Inferior parietal cortex (tissue), 1 donor: ENCODE results near the gene ABCD1.
A peak's percentile ranks its signal among the peaks of the same experiment; 100 is the strongest.
"Not testable (repeated sequence)": the region's sequence is repeated elsewhere in the genome, so short reads cannot be mapped to it uniquely, and the experiment has no call there.

Source experiments
- DNase-seq: peaks from one replicate; pipeline ENCODE4 v3.0.0-alpha.2; 2016; ENCODE audit errors: extremely low spot score

Gene ABCD1

DNA sequence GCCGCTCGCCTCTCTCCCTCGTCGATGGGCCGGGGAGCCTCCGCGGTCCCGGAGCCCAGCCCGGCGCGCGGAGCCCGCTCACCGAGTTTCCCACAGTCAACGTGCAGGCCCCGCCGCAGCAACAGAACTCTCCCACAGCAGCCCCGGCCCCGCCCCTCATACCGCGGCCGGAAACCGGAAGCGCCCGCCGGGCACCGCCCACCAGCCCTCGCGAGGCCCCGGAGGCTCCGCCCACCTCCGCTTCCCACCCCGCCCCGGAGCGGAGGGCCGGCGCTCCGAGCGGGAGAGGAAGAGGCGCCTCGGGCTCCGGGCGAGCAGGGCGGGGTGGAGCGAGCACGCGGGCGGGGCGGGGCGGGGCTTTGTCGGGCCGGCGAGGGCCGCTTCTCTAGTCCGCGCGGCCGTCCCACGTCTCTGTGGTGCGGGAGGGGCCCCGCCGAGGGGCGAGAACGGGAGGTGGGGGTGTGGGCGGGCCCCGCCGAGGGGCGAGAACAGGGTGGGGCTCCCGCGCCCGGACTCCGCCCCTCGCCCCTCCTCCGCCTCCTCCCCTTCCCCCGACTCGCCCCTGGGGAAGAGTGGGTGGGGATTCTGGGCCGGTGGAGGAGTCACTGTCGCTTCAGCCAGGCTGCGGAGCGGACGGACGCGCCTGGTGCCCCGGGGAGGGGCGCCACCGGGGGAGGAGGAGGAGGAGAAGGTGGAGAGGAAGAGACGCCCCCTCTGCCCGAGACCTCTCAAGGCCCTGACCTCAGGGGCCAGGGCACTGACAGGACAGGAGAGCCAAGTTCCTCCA, at the start of gene ABCD1, which contains the start of gene BCAP31:
Gene ABCD1 (plus strand): TSS at position 605 of the 787 bp plus-strand sequence. CDS start 411 bp downstream, outside the sequence.
Gene BCAP31 (minus strand): TSS at position 136 of the 787 bp plus-strand sequence. CDS start 1,143 bp downstream, outside the sequence.
- DNase-seq = peak; percentile 73

DNA sequence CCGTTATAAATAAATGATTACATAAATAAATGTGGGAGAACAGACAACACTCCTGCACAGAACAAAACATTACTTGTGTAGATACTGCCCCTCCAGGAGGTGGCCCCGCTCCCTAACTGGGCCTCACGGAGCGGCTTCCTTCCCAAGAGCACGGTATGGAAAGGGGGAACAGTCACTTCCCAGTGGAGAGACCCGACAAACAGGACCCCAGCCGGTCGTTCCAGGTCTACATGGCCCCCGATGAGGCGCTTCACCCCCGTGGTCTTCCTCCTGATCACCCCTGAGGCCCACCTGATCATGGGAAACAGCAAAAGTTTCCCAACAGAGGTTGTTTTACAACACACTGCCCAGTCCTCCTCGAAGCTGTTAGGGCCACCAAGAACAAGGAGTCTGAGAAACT, 43.5 kb upstream of the ABCD1 start:
- DNase-seq = no peak

DNA sequence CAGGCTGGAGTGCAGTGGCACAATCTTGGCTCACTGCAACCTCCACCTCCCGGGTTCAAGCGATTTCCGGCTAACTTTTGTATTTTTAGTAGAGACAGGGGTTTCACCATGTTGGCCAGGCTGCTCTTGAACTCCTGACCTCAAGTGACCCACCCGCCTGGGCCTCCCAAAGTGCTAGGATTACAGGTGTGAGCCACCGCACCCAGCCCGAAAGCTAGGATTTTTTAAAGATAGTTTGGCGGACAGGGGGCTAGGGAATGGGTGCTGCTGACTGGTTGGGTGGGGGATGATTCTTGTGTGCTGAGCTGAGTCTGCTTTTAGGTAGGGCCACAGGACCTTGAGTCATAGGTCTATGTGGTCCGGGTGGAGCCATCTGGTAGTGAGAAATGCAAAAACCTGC, 41.2 kb upstream of the ABCD1 start:
- not testable (repeated sequence) for DNase-seq

DNA sequence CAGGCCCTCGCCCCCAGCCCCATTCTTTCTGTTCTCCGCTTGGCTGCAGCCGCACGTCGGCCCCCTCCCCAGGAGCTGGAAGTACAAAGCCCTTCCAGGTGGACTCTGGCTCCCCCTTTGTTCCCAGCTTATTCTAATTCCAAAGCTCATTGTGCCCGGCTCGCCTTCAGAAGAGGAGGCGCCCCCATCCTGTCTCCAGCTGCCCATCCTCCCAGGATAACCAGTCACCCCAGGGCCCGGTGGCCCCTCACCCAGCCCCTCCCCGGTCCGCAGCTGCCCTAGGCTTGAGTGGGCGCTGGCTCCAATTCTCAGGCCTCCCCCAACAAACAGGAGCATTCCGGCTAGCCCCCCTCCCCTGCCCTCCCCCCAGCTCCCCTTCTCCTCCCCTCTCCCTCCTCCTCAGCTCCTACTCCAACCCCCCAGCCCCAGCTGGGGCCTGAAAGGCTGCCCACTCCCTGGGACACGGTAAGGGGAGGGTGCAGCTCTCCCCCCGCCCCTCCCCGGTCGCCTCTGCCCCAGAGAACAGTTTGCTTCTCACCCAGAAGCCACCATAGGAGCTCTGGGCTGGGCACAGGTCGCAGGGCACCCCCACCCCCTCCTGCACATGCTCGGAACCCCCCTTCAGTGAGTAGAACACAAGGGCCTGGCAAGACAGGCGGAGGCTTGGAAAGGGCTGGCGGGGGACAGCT, 40.0 kb upstream of the ABCD1 start:
- DNase-seq = no peak

DNA sequence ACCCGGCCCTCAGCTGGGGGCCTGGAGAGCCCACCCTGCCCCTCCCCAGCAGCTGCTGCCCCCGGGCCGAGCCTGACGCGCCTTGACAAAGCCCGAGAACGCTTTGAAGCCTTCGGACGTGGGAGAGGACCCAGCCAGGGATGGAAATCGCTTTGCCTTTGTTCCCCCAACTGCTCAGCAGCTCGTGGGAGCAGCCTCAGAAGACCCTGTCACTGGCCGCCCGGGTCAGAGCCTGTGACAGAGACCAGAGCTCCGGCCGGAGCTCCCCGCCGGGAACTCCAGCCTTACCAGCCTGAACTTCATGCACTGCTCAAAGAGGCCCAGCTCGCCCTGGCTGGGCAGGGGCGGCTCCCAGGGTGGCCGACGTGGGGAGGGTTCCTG, 39.5 kb upstream of the ABCD1 start:
- no peak for DNase-seq

DNA sequence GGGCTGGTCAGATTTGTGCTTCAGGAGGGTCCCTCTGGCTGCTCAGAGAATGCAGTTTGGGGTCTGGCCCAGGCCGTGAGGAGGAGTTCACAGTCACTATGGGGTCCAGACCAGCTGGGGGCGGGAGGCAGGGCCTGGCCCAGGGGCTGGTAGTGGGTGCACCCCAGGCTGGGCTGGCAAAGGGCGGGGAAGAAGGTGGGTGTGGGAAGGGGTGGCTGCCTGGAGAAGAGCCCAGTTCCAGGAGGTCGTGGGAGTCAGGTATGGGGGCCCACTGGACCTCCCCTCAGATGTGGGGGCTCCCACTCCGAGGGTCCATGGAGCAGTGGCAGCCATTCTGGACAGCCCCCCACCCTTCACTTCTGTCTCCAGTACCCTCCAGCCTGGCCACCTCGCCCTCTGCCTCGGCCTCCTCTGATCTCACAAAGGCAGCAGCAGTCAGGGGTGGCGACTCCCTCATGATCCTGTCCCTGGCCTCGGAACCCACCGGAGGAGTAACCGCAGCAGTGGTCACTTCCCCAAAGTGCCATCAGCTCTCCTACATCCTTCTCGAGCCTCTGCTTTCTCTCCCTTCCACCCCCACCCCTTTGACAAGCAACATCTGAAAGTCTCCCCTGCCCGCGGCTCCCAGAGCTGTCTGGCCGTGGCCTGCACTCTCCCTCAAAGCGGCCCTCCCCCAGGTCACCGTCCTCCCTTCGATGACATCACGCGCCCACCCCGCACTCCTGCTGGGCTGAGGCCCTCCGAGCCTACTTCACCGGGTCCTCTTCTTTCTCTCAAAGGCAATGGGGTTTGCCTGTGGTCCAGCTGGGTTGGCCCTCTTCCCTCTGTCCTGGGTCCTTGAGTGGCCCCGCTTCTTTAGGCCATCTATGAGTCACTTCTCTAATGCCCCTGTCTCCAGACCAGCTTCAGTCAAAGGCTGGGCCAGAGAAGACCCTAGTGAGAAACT, 38.6 kb upstream of the ABCD1 start:
- no peak for DNase-seq

DNA sequence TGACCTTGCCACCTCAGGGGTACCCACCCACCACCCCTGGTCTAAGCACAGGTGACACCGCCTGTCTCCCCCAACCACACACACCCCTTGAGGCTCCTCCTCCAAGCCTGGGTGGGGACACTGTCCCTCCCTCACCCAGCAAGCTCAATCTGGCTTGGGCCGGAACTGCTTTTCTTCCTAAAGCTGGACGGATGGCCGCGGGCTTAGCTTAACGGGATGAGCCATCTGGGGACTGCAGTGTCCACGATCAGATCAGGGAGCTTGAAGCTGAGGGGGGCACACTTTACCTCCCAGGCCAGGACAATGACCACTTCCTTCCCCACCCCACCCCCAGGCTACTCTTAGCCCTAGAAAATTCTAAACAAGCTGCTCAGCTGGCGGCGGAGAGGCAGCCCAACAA, 37.9 kb upstream of the ABCD1 start:
- DNase-seq = no peak

DNA sequence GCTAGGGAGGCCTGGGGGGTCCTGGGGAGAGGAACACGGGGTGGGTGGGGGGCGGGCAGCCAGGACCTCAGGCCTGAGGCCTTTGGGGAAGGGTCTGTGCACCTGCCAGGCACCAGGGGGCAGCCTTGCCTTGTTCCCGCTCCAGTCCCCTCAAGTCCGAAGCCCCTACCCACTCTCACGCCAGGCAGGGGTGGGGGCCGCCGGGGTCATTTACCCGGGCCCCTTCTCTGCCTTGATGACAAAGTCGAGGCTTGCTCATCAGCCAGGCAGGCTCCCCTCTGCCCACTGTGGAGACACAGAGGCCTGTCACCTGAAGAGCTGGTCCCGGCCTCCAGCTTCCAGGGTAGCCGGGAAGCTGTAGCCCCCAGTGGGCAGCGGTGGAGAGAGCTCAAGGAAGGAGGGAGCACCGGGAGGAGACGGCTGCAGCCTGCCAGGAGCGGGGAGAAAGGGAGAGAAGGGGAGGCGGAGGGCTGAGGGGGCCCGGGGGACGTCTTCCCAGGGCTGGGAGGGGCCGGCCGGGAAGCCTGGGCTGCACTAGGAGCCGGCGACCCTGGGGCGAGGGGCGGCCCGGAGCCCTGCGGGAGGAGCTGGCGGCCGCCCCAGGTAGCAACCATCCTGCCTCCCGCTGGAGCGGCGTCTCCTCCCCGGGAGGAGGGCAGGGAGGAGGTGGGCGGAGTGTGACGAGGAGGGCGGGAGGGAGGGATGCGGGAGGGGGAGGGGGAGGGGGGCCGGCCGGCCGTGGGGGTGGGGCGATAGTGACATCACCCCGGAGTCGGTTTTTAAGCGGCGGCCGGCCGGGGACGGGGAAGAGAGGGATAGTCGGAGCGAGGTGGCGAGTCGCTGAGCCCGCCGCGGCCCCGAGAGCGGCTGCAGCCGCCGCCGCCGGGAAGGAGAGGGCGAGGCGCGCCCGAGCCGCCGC, 37.3 kb upstream of the ABCD1 start, which contains the start of gene SLC6A8:
Gene SLC6A8 (plus strand): TSS at position 806 of the 919 bp plus-strand sequence. CDS start 649 bp downstream, outside the sequence.
- peak; percentile 53 for DNase-seq

DNA sequence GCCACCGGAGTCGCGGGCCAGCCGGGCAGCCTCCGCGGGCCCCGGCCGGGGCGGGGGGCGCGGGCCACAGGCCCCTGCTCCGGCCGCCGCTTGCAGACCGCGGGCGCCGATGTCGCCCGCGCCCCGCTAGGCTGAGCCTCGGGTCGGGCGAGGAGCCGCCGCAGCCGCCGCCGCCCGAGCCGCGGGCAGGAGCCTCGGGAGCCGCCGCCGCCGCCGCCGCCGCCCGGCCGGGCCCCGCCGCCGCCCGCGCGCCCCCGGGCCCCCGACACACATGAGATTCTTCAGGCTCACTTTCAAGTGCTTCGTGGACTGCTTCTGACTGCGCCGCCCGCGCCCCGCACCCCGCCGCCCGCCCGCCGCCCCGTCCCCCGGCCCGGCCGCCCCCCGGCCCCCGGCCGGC, 36.6 kb upstream of the ABCD1 start:
- no peak for DNase-seq

DNA sequence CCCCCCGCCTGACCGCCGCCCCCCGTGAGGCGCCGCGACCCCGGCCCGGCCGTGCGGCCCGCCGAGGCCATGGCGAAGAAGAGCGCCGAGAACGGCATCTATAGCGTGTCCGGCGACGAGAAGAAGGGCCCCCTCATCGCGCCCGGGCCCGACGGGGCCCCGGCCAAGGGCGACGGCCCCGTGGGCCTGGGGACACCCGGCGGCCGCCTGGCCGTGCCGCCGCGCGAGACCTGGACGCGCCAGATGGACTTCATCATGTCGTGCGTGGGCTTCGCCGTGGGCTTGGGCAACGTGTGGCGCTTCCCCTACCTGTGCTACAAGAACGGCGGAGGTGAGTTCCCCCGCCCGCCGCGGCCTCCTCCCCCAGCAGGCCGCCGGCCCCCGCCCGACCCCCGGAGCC, 36.1 kb upstream of the ABCD1 start:
- DNase-seq = no peak

DNA sequence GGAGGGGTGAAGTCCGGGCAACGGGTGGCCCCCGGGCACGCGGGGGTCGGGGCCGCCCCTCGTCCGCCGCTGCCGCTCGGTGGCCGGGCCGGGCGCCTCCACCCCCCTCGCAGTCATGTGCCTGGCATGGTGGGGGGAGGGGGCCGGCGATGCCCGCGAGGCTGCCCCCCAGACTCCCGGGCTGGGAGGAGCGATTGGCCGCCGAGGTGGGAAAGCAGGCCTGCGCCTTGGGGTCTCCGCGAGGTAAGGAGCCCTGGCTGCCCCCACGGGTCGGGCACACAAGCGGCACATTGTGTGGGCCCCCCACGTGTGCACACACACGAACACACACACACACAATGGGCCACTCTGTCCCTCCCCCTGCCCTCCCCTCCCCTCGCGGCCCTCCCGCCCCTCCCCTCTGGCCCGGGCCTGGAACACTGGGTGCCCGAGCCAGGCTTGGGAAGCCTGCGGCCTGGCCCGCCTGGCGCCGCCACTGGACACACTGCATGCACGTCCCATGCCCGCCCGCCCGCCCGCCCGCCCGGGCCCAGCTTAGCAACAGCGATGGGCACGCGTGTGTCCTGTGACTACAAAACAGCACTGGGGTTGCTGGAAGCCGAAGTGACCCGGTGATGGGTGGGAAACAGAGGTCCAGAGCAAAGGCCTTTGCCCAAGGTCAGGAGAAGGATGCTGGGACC, 35.6 kb upstream of the ABCD1 start:
- DNase-seq = no peak

DNA sequence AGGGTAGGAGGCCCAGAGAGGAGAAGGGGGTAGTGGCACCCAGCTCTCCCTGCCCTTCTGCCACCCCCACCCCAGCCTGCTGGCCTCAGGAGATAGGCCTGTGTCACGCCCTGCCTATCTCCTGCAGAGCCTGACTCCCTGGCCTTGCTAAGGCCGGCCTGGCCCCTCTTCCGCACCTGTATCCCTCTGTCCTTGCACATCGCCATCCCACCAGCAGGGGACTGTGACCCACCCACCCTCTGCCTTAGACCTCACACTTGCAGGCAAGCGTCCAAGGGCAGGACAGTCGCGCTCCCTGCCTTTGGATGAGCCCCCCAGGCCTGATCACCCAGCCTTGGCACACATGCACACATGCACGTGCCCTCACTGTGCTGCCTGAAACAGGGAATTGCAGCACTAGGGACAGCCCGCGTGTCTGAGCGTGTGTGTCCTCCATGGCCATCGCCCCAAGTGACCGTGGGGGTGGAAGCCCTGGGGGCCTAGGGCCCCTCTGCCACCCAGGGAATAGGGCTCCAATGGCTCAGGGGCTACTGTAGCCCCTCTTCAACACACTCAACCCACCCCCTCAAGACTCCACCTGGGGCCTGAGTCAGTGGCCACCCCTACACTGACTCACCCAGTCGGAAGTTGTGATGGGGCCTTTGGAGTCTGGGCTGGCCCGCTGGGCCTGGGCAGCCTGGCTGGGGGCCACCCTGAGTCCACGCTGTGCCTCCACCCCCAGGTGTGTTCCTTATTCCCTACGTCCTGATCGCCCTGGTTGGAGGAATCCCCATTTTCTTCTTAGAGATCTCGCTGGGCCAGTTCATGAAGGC, 34.8 kb upstream of the ABCD1 start:
- DNase-seq = no peak

DNA sequence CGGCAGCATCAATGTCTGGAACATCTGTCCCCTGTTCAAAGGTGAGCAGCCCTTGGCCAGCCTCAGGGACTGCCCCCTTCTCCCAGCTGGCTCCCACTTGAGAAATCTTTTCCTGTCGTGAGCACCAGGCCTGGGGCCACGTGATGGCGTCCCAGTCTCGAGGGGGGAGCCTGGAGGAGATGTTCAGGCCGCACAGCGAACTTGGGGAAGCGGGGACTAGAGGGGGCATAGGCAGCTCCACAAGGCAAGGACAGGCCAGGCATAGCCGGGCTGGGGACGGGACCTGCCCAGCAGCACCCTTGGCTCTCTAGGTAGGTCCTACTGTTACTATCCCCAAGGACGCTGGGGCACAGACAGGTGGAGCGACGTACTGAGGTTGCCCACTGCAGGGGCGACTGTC, 34.2 kb upstream of the ABCD1 start:
- DNase-seq = no peak

DNA sequence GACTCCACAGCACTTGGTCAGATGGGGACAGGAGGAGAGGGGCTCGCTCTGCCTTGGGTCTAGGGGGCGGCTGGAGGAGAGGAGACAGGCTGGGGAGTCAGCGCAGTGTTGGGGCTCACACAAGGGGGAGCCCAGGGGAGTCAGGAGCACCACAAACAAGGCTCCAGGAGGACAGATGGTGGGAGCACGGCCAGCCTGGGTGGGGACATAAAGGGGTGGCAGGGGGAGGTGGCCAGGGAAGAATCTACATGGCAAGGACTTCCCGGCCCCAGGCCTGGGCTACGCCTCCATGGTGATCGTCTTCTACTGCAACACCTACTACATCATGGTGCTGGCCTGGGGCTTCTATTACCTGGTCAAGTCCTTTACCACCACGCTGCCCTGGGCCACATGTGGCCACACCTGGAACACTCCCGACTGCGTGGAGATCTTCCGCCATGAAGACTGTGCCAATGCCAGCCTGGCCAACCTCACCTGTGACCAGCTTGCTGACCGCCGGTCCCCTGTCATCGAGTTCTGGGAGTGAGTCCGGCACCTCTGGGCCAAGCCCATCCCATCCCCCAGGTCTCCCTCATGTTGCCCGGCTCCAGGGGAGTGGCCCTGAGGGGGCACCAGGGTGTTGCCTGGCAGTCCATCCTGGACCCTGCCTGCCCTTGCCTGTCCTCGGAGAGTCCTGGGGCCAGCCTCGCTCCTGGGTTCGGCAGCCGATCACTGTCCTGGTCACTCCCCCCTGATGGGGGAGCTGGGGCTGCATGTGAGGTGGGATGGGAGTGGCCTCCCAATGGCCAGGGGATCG, 33.4 kb upstream of the ABCD1 start:
- DNase-seq = not testable (repeated sequence)

DNA sequence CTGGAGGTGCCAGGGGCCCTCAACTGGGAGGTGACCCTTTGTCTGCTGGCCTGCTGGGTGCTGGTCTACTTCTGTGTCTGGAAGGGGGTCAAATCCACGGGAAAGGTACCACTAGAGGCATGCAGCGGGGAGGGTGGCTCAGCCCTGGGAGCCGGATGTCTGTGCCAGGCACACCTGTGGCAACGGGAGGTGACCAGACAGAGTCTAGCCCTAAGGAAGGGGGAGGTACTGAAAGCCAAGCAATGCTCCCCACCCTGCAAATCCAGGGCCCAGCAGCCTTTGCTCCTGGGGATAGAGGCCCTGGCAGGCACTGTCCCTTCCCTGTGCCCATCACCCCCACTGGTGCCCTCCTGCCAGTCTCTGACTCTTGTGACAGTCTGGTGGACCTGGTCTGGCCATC, 32.7 kb upstream of the ABCD1 start:
- DNase-seq = no peak

DNA sequence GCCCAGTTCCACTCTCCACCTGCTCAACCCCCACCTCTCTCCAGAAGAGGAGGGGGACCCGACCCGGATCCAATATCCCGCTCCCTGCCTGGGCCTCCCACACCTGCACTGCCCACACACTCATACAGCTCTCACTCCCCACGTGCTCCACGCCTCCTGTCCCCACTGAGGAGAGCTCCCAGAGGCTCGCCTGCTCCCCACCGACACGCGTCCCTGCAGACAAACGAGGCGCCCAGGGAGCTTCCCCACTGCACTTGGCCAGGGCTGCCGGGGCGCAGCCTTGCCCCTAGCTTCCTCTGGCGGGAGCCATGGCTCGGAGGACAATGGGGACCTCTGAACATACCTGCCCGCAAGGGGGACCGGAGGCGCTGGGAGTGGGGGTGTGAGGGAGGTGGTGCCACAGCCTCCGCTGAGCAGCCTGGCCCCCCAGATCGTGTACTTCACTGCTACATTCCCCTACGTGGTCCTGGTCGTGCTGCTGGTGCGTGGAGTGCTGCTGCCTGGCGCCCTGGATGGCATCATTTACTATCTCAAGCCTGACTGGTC, 32.0 kb upstream of the ABCD1 start:
- DNase-seq = no peak

DNA sequence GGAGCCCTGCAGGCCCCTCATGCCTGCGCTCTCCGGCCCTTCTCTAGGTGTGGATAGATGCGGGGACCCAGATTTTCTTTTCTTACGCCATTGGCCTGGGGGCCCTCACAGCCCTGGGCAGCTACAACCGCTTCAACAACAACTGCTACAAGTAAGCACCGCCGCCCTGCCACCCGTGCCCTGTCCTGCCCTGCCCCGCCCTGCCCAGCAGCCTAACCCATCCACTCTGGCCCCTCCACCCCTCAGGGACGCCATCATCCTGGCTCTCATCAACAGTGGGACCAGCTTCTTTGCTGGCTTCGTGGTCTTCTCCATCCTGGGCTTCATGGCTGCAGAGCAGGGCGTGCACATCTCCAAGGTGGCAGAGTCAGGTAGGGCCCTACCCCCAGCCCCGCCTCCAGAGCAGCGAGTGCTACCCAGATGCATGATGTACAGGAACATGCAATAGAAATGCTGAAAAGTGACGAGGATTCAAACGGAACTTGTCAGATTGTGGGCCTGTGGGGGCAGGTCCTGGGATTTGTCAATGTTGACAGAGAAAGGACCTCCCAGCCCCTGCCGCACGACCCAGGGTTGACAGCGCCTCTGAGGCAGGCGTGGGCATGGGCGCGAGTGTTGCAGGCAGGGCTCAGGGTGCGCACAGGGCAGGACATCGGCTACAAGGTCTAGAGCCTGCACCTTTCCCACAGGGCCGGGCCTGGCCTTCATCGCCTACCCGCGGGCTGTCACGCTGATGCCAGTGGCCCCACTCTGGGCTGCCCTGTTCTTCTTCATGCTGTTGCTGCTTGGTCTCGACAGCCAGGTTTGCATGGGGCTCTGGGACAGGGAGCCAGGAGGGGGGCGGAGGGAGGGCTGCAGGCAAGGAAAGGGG, 31.2 kb upstream of the ABCD1 start:
- no peak for DNase-seq
